HG03558 (cell line): ENCODE data around the gene NOC2L.
"Not testable (repeated sequence)": the region's sequence is repeated elsewhere in the genome, so short reads cannot be mapped to it uniquely, and the experiment has no call there.

Experiments
- ATAC-seq: cut with Tn5 transposase; IDR thresholded peaks from one replicate; pipeline ENCODE4 v1.9.1; 2021; ENCODE audit warnings: moderate number of reproducible peaks; ENCODE audit not compliant: unreplicated experiment; ENCODE audit errors: extremely low read depth

The NOC2L gene

DNA sequence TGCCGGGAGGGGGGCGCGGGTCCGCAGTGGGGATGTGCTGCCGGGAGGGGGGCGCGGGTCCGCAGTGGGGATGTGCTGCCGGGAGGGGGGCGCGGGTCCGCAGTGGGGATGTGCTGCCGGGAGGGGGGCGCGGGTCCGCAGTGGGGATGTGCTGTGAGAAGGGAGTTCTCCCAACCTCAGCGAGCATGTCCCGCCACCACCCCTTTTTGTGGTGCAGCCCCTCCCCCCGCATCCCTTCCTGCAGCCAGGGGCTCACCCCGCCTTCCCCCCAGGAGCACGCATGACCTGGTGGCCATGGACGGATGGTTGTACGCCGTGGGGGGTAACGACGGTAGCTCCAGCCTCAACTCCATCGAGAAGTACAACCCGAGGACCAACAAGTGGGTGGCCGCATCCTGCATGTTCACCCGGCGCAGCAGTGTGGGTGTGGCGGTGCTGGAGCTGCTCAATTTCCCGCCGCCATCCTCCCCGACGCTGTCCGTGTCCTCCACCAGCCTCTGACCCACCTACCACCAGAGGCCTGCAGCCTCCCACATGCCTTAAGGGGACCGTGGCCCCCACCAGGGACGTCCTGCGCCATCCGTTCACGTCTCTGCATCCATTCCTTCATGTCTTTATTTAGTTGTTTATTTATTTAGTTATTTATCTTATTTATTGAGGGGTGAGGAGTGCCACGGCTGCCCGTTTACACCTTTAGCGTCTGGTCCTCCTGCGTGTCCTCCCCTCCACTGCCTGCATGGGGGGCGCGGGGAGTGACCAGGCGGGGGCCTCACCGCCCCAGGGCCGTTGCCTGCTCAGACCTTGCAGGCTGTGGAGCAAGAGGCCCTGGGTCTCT is 5.9 kb upstream of the NOC2L start:
- no peak for ATAC-seq

DNA sequence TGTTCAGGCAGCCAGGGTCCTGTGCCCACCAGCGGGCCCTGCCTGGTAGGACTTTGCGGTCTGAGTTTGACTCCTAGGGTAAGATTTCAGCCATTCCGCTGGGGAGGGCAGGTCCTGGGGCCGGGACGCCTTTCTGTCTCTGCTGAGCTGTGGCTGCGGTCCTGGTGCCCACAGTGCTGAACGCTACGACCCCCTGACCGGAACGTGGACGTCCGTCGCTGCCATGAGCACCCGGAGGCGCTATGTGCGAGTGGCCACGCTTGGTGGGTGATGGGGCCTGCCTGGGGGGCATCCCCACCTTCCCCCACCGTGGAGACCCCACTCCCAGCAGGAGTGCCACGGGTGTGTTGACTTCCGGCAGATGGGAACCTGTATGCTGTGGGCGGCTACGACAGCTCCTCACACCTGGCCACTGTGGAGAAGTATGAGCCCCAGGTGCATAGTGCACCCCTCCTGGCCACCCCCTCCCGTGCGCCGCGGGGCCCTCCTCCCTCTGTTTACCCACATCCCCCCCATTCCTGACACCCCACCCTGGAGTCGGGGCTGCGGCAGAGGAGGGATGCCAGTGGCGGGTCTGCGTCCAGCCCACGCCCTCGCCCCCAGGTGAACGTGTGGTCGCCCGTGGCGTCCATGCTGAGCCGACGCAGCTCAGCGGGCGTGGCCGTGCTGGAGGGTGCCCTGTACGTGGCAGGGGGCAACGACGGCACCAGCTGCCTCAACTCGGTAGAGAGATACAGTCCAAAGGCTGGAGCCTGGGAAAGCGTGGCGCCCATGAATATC is 4.9 kb upstream of the NOC2L start:
- no peak for ATAC-seq

DNA sequence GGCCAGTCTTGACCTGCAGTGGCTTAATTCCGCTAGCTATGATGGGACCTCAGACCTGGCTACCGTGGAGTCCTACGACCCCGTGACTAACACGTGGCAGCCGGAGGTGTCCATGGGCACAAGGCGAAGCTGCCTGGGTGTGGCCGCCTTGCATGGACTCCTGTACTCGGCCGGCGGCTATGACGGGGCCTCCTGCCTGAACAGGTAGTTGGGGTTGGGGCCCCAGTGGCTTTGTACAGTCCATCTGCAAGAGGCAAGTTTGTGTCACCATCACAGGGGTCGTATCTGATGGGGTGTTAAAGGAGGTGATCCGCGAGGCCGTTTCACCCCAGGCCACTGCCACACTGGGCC is 4.2 kb upstream of the NOC2L start:
- ATAC-seq: no peak

DNA sequence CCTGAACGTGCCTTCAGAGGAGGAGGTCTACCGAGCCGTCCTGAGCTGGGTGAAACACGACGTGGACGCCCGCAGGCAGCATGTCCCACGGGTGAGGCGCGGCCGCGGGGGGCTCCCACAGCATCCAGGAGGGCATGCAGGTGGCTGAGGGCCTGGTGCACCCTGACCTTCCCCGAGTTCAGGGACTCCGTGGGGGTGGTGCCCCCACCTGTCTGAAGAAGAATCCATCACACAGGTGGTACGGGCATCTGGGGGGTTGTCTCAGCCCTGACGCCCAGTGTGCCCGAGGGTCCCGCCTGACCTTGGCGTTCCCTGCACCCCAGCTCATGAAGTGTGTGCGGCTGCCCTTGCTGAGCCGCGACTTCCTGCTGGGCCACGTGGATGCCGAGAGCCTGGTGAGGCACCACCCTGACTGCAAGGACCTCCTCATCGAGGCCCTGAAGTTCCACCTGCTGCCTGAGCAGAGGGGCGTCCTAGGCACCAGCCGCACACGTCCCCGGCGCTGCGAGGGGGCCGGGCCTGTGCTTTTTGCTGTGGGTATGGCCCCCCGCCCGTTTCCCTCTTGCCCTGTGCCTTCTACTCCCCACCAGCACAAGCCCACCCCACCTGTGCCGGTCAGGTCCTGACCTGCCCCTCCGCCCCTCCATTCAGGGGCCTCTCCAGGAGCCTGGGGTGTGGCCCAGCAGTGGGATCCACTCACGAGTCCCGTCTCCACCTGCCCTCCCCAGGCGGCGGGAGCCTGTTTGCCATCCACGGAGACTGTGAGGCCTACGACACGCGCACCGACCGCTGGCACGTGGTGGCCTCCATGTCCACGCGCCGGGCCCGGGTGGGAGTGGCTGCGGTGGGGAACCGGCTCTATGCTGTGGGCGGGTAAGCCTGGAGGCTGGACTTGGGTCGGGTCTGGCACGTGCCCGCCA is 3.6 kb upstream of the NOC2L start:
- ATAC-seq: no peak

DNA sequence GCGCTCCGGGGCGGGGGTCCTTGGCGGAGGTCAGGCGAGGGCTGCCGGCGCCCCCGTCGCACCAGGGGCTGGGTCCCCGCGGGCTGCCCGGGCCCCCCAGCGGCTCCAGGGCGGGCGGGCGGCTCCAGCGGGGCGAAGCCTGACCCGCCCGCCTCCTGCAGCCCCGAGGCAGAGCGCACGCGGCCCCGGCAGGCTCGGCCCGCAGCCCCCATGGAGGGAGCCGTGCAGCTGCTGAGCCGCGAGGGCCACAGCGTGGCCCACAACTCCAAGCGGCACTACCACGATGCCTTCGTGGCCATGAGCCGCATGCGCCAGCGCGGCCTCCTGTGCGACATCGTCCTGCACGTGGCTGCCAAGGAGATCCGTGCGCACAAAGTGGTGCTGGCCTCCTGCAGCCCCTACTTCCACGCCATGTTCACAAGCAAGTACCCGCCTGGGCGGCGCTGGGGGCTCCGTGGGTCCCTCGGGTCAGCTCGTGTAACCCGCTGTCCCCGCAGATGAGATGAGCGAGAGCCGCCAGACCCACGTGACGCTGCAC is 2.1 kb upstream of the NOC2L start:
- no peak for ATAC-seq

DNA sequence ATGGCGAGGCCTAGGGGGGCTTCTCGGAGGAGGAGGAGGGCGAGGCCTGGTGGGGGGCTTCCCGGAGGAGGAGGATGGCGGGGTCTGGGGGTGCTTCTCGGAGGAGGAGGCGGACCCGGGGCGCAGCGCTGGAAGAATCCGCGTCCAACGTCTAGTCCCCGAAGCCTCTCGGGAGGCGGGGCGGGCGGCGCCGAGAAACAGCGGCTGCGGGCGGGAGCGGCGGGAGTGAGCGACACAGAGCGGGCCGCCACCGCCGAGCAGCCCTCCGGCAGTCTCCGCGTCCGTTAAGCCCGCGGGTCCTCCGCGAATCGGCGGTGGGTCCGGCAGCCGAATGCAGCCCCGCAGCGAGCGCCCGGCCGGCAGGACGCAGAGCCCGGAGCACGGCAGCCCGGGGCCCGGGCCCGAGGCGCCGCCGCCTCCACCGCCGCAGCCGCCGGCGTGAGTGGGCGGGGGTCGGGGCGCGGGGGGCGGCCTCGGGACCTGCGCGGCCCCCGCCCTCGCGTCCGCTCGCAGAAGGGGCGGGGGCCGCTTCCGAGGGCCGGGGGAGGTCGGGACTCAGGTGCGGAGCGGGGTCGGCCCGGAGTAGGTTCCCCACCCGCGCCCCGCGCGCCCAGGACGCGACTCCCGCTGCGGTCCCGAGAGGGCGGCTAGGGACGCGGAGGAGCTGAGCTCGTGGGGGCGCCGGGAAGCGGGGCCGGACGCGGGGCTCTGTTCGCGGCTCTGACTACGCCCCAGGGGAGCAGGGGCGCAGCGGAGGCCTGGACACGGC is 1.5 kb upstream of the NOC2L start, which contains the start of gene KLHL17:
Gene KLHL17, plus strand, starts transcription at position 222 of the 769 bp plus-strand sequence. Its CDS starts 110 bp downstream, at position 332.
- no peak for ATAC-seq

DNA sequence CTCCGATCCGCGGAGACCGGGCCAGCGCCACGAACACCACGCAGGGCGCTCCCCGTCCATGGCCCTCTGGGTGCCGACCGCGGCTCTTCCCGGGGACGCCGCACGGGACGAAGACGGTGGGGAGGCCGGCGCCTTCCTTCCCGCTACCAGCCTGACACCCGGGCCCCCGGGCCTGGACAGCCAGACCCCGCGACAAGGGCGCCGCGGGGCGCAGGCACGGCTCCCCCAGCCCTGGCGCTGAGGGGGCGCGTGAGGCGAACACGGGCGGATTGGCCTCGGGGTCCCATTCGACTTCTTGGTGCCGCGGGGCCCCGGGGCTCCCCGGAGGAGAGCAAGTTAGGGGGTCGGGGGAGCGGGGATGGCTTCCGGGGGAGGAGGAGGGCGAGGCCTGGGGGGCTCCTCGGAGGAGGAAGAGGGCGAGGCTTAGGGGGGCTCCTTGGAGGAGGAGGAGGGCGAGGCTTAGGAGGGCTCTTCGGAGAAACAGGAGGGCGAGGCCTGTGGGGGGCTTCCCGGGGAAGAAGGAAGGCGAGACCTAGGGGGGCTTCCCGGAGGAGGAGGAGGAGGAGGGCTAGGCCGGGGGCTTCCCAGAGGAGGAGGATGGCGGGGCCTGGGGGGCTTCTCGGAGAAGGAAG is 791 bp upstream of the NOC2L start:
- no peak for ATAC-seq

DNA sequence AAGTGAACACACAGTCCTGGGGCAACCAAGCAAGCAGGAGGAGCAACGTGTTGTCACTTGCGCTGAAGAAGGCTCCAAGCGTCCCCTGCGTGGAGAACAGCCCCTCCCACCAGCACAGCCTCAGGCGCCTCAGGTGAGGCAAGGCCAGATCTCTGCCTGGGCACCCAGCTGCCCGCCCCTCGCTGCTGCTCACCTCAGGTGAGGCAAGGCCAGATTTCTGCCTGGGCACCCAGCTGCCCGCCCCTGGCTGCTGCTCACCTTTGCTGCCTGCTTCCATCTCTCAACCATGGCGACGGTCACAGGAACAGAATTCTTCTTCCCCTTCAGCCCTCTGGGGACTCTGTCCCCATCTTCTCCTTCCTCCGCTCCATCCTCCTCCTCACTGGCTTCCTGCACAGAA is 2.4 kb downstream of the NOC2L start:
- no peak for ATAC-seq

DNA sequence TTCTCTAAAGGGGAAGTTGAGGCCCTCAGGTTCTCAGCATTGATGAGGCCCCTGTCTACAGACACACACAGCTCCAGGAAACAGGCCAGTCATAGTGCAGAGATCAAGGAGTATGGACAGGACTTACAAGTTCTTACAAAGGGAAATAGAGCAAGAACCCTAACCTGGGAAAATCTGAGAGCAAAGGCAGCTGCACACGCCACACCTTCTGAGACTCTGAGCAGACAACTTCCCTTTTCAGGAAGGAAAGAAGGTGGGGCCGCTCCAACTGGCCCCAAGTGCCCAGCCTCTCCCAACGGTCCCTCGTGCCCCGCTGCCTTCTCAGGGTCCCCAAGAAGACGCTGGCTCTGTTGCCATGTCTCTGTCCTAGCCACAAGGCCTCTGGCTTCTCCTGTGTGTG is 3.6 kb downstream of the NOC2L start:
- ATAC-seq: no peak

DNA sequence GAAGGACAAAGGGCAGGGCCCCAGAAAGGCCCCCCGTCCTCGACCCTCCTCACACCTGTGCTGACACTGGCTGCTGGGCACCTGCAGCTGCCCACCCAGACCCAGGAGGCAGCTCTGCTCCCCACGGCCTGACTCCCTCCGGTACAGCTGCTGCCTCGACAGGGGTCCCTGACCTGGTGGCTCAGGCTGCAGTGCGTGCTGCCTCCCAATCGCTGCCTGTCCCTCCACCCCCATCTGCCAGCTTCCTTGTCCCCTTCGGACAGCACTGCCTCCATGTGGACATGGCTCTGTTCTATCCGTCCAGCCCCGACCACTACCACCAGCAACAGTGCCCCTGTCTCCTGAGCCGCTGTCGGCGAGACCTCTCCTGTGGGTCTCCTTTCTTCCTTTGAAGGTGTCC is 4.1 kb downstream of the NOC2L start:
- ATAC-seq: no peak

DNA sequence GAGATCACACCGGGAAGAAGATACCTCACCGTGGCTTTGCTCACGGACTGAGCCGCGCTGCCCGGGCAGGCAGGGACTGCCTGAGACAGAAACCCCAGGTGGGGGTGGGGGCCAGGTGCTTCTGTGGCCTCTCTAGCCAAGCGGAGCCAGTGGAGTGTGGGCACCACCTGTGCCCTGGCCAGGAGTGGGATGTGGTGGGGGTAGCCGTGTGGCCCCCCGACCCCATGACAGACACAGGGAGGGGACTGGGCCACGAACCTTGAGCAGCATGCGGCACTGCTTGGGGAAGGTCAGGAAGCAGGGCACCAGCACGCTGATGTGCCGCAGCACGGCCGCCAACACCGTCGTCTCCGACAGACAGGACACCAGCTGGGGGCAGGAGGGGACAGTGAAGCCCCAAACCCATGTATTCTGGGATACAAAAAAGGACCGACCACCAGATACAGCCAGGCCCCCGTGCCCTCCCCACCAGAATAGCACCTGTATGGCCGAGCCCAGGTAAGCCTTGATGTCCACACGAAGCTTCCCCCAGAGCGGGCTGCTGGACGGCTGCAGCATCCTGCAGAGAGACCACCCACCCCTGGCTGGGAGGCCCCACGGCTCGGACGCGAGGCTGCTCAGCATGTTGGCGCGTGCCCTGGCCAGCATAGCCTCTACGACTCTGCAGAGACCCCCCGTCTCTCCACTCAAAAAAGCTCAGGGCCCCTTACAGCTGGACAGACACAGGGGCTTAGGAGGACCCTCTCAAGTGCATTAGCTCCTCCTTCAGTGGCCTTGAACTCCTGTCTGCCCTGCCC is 5.3 kb downstream of the NOC2L start:
- ATAC-seq: no peak

DNA sequence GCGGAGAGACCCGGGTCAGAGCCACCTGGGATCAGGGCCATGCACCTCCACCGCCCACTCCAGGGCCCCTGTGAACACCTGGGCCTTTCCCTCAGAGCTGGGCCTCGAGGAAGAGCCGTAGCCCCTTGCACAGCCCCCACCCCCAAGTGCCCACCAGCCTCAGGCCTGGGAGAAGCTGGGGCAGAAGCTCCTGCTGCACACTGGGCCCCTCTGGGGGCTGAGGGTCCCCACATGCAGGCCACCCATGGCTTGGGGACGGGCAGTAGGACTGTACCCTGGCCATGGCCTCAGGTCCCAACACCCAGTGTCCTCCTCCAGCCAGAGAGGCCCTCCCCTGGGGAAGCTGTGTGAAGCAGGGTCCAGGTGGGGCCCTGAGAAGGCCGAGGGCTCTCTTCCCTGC is 6.5 kb downstream of the NOC2L start:
- no peak for ATAC-seq

DNA sequence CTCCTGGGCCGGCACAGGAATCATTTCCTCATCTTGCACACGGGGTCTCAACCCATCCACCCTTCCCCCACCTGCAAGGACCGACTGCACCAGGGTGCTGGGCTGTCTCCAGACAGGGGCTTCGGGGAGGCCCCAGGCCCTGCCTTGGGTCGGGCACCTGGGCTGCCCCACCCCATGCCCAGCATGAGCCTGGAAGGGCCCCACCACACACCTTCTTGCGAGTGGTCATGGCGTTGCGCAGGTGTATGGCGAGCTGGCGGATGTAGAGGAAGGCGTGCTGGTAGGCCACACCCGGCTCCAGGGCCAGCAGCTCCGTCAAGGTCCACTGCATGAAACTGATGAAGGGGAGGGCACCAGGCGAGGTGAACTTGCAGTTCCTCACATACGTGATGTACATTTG is 6.9 kb downstream of the NOC2L start:
- no peak for ATAC-seq

DNA sequence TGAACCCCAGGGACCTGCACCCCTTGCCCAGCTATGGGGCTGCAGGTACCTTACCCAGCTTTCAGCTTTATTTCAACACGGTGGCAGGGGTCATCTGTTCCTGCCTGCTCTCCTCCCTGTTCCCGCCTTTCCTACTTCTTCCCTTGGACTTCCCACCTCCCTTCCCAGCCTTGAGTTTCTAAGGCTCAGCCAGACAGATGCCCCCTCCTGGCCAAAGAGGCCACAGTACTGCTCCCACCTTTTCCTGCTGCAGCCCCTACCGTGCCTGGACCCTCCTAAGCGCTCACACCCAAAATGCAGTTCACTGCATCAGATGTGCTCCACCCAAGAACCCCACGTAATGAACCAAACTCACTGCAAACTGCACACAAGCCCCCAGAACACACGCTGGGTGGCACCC is 7.7 kb downstream of the NOC2L start:
- ATAC-seq: no peak

DNA sequence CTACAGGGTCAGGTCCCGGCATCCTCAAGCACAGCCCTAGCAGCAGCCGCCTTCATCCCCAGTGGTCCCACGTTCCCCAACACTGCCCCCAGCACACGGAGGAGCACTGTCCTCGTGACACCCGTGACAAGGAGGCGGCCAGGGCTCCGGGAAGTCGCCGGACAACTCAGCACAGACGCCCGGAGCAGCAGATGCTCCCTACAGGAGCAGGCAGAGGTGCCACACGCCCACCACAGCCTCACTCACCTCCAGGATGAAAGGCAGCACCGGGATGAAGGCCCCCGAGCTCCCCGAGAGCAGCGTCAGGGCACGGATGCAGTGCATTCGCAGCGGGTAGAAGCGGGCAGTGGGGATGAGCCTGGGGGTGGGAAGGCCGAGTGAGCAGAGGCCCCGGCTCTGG is 8.2 kb downstream of the NOC2L start:
- ATAC-seq: no peak

DNA sequence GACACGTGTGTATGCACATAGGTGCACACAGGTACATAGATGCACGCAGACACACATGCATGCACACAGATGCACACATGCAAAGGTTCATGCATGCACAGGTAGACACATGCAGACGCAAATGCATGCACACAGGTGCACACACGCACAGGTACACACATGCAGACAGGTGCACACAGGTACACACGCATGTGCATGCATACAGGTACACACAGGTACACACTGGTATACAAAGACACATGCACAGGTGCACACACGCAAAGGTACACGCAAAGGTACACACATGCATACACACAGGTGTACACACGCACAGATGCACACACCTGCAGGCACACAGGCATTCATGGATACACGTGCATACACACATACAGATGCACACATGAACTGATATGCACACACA is 8.8 kb downstream of the NOC2L start:
- ATAC-seq: no peak

DNA sequence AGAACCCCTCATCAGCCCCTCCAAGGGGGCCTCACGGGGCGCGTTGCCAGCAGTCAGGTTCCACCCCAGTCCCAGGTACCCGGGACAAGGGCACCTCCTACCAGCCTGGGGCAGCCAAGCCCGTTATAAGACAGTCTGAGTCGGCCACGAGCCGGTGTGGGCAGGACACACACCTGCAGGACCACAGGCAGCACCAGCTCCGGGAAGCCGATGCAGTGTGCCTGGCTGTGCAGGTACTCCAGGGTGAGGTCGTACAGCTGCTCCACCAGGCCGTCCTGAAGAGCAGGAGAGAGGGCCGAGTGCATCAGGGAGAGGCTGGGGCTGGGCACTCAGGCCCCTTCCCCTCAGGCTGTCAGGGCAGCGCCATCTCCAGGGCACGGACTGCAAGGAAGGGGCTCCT is 11.1 kb downstream of the NOC2L start:
- no peak for ATAC-seq

DNA sequence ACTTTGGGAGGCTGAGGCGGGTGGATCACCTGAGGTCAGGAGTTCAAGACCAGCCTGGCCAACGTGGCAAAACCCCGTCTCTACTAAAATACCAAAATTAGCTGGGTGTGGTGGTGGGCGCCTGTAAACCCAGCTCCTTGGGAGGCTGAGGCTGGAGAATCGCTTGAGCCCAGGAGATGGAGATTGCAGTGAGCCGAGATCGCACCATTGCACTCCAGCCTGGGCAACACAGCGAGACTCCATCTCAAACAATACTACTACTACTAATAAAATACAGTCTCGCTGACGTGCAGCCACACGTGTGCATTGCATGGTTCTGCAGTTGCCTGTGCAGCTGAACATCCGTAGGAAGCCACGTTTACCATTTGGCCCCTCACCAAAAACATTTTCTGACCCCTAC is 12.2 kb downstream of the NOC2L start:
- ATAC-seq: not testable (repeated sequence)
